GM21390 (cell line): ENCODE data around the gene ETV4.

Experiments
- ATAC-seq: cut with Tn5 transposase; IDR thresholded peaks from one replicate; pipeline ENCODE4 v1.9.1; 2021; ENCODE audit not compliant: unreplicated experiment

Gene ETV4

DNA sequence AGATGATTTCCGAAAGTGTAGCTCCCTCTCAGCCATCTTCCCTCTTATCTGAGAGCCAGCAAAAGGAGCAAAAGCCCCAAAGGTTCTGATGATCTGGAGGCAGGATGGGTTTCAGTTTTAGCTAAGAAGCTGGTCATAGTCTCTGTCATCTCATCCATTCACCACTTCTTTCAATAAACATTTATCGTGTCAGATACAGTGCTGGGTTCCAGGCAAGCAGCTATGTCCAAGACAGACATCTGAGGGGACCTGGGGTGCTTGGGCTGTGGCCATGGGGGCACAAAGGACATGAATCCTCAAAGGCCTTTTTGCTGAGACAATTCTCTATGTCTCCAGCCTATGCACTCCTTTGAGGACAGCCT is 1.0 kb upstream of the ETV4 start:
- no peak for ATAC-seq

GRCh38 chr17:43545383-43545632 is 832 bp downstream of the ETV4 start:
- ATAC-seq, result no peak

GRCh38 chr17:43543771-43544575 is 2.2 kb downstream of the ETV4 start:
- no peak for ATAC-seq

GRCh38 chr17:43543300-43543699 is 2.8 kb downstream of the ETV4 start:
- no peak for ATAC-seq

GRCh38 chr17:43542859-43543258 is 3.3 kb downstream of the ETV4 start:
- ATAC-seq, result no peak

- no peak for ATAC-seq
Observed at GRCh38 chr17:43540821-43541674, 5.1 kb downstream of the ETV4 start.

DNA sequence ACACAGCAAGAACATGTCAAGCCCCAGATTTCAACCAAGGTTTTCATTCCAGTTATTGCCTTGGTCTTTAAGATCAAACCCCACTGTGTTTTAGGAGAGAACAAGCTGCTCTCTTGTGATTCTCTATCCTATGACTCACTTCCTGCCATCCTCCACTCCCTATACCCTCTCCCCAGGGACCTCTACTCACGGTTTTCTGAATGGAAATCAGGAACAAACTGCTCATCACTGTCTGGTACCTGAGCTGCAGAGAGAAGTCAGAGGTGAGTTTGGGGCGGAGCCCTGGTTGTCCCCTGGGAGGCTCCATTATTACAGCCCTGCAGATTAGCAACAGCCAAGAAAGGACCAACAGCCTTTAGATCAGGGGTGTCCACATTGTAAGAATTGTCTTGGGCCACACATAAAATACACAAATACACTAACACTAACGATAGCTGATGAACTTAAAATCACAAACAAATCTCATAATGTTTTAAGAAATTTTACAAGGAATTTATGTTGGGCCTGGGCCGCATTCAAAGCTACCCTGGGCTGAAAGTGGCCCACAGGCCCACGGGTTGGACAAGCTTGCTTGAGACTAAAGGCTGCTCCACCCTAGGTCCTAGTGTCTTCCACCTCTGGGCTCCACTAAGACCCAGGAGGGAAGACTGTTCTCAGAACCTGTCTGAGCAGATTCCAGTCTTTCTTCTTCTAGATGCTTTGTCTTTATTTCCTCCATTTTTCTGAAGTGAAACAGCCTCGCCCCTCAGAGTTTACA is 9.7 kb downstream of the ETV4 start:
- ATAC-seq, result no peak

- ATAC-seq, result no peak
Observed at GRCh38 chr17:43534909-43535308, 11.2 kb downstream of the ETV4 start.

- ATAC-seq, result no peak
Observed at GRCh38 chr17:43533699-43534098, 12.4 kb downstream of the ETV4 start.

DNA sequence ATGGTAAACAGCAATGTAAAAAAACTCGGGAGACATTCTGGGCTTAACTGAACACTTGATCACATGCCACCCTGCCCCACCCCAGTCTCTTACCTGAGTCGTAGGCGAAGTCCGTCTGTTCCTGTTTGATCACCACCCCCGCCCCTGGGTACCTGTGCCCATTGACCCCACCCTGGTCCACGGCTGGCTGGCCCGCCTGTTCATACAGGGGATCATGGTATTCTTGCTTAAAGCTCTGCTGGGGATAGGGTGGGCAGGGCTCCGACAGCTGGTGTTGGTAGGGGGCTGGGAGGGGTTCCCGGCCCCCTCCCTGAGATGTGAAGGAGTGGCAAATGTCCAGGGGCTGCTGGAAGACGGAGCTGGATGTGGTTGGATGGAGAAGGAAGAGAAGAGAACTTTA is 13.6 kb downstream of the ETV4 start:
- ATAC-seq, result no peak

DNA sequence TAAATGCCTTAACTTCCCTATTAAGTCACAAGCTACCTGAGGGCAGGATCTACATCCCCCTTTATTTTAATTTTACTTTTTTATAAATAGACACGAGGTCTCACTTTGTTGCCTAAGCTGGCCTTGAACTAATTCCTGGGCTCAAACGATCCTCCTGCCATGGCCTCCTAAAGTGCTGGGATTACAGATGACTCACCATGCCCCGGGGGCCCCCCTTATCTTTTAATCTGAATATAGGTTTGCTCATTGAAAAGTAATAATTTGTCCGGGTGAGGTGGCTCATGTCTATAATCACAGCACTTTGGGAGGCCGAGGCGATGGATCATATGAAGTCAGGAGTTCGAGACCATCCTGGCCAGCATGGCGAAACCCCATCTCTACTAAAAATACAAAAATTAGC is 14.2 kb downstream of the ETV4 start:
- ATAC-seq, result no peak

- ATAC-seq, result no peak
Observed at GRCh38 chr17:43531082-43531378, 15.1 kb downstream of the ETV4 start.

GRCh38 chr17:43530288-43531081 is 15.7 kb downstream of the ETV4 start:
- ATAC-seq, result no peak

- ATAC-seq, result no peak
Observed at GRCh38 chr17:43529947-43530287, 16.2 kb downstream of the ETV4 start.

- no peak for ATAC-seq
Observed at GRCh38 chr17:43528988-43529814, 16.9 kb downstream of the ETV4 start.

DNA sequence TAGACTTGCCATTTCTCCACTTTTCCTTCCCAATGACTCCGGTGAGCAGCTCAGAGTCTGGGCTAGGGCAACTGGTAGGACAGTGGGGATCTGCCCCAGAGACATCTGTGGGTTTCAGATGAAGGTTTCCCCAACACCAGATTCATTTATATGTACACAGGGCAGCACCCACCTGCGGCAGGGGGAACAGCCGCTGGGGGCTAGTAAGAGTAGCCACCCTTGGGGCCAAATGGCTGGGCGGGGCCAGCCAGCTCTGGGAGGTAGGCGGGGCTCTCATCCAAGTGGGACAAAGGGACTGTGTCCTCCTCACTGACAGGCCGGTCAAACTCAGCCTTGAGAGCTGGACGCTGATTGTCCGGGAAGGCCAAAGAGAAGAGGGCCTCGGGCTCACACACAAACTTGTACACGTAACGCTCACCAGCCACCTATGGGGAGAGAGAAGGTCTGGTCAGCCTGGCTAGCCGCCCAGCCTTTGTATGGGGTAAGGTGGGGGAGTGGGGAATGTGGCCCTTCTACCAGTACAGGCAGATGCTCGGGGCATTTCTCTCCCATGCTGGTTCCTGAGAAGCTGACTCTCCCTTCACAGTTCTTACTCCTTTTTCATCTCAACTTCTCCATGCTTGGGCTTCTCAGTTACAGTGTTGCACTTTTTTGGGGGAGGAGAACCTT is 17.7 kb downstream of the ETV4 start:
- ATAC-seq, result no peak

GRCh38 chr17:43526886-43527648 is 19.1 kb downstream of the ETV4 start:
- ATAC-seq, result no peak

DNA sequence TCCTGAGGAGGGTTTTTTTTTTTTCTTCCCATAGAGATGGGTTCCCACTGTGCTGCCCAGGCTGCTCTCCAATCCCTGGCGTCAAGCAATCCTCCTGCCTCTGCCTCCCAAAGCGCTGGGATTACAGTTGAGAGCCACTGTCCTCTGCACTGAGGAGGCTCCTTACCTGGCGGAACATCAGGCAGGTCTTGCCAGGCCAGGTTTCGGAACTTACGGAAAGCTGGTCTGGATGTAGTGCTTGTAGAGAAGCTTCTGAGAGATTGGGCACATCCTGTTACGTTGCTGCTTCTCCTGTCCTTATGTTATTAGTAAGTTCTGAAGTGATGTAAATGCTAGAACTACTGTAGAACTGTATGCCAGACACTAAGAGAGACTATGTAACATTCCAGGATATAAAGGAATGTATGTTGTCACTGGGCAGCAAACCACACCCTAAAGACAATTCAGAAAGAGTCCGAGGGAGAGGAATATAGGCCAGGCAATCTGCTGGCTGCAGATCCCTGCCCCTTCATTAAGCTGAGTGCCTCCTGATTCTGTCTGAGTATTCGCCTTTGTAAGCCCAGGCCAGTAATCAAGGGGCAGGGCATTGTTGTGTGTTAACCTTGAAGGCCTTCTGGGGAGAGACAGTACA is 21.1 kb downstream of the ETV4 start:
- ATAC-seq, result no peak

- no peak for ATAC-seq
Observed at GRCh38 chr17:43521389-43521788, 24.8 kb downstream of the ETV4 start.
